ENCODE data around the gene RPA3.

GRCh38 chr7:7738622-7739021, 20.2 kb upstream of the RPA3 start:
- TF ChIP-seq, protein P1, sequence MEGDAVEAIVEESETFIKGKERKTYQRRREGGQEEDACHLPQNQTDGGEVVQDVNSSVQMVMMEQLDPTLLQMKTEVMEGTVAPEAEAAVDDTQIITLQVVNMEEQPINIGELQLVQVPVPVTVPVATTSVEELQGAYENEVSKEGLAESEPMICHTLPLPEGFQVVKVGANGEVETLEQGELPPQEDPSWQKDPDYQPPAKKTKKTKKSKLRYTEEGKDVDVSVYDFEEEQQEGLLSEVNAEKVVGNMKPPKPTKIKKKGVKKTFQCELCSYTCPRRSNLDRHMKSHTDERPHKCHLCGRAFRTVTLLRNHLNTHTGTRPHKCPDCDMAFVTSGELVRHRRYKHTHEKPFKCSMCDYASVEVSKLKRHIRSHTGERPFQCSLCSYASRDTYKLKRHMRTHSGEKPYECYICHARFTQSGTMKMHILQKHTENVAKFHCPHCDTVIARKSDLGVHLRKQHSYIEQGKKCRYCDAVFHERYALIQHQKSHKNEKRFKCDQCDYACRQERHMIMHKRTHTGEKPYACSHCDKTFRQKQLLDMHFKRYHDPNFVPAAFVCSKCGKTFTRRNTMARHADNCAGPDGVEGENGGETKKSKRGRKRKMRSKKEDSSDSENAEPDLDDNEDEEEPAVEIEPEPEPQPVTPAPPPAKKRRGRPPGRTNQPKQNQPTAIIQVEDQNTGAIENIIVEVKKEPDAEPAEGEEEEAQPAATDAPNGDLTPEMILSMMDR (conservative IDR thresholded peaks at IDR 0.05): no peak
- no peak for TF ChIP-seq ZFX (IDR thresholded peaks at IDR 0.05)
